ENCODE measurements around the gene TTC28. TPM values are rescaled to one million over a fixed set of nuclear protein-coding genes. Genes with fewer than 3 reads are reported as not detected.
"Not testable (repeated sequence)": the region's sequence is repeated elsewhere in the genome, so short reads cannot be mapped to it uniquely, and the experiment has no call there.

TTC28 gene
- total RNA-seq, 3 donors from 2014 or later: 9.6 to 32.3 (median 13.2) TPM

DNA sequence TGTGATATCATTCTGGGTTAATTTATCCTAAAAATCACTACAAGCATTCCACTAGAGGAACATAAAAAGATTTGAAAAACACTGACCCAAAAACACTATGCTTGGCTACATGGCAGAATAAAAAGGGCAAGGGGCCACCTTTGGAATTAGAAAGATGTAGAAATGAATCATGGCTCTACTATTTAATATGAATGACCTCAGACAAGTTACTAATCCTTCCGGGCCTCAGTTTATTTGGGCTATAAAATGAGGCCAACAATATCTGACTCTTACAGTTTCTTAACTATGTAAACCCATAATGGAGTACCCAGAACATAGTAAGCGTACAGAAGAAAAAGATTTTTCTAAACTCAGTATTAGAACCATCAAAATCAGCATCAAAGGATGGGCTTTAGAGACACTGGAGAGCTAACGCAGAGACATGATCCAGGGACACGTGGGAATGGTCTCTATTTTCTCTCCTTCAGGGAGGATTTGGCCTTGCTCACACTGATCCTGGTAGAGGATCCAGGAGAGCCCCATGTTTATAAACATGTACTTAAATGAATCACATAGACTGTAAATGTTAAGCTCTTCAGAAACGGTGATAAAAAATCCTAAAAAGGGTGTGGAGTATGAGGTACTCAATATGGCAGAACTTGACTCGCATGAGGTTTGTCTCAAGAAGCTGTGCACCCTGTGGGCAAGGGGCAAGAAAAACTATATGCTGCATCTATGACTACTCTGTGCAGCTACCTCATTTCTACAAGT is 472.2 kb downstream of the TTC28 start:
- DNase-seq (no peak), ATAC-seq (no peak)
- Histone ChIP-seq H3K36me3 (ENCODE audit: low read depth) (no peaks in the 10 kb centered on the region), H3K9me3 (no peaks in the 10 kb centered on the region), H3K4me1 (ENCODE audit: low read depth) (no peaks in the 10 kb centered on the region), H3K4me3 (no peak overlapping the region)
- intact Hi-C loops (cut with DNase I, micrococcal nuclease): no loop called here
- TF ChIP-seq, protein P1, sequence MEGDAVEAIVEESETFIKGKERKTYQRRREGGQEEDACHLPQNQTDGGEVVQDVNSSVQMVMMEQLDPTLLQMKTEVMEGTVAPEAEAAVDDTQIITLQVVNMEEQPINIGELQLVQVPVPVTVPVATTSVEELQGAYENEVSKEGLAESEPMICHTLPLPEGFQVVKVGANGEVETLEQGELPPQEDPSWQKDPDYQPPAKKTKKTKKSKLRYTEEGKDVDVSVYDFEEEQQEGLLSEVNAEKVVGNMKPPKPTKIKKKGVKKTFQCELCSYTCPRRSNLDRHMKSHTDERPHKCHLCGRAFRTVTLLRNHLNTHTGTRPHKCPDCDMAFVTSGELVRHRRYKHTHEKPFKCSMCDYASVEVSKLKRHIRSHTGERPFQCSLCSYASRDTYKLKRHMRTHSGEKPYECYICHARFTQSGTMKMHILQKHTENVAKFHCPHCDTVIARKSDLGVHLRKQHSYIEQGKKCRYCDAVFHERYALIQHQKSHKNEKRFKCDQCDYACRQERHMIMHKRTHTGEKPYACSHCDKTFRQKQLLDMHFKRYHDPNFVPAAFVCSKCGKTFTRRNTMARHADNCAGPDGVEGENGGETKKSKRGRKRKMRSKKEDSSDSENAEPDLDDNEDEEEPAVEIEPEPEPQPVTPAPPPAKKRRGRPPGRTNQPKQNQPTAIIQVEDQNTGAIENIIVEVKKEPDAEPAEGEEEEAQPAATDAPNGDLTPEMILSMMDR (IDR thresholded peaks at IDR 0.05): no peak

DNA sequence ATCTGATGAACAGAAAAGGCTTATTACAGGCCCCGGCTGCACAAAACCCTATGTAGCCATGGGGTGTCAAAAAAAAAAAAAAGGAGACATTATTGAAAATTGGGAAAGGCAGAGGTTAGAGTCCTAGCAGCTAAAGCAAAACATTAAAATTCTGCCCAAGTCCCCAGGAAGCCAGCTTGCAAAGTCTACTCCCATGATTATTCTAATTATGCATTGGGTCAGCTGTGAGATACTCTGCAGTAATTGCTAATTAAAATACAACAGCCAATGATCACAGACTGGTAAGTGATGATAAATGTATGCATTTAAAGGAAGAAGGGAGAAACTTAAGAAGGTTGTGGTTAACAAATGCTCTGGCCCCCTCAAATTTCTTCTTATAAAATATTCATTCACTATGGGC is 473.7 kb downstream of the TTC28 start:
- Histone ChIP-seq H3K9me3 (no peaks in the 10 kb centered on the region), H3K4me1 (ENCODE audit: low read depth) (no peaks in the 10 kb centered on the region), H3K4me3 (no peak overlapping the region), H3K36me3 (ENCODE audit: low read depth) (no peaks in the 10 kb centered on the region)
- intact Hi-C loops (cut with DNase I, micrococcal nuclease): no loop called here
- TF ChIP-seq, protein P1 (IDR thresholded peaks at IDR 0.05): no peak
- no peak for ATAC-seq
- no peak for DNase-seq

DNA sequence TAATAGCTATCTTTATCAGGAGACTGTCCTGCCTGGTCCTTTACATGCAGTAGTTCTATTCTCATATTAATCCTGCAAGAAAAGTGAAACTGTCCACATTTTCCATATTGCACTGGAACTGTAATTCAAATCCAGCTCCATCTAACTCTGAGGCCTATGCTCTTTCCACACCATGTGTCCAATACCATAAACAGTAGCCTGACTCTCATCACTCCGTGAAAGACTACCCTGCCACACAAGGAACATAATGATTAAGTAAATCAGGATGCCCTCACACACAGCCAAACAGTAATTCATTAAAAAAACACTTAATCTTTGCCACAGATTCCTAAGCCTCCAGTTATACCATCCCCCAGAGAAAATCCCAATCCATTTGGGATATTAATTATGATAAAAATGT is 475.3 kb downstream of the TTC28 start:
- ATAC-seq (no peak), DNase-seq (no peak)
- intact Hi-C loops (cut with DNase I, micrococcal nuclease): no loop called here
- Histone ChIP-seq H3K36me3 (ENCODE audit: low read depth) (no peaks in the 10 kb centered on the region), H3K4me3 (no peak overlapping the region), H3K4me1 (ENCODE audit: low read depth) (no peaks in the 10 kb centered on the region), H3K9me3 (no peaks in the 10 kb centered on the region)
- TF ChIP-seq, protein P1 (IDR thresholded peaks at IDR 0.05): no peak

DNA sequence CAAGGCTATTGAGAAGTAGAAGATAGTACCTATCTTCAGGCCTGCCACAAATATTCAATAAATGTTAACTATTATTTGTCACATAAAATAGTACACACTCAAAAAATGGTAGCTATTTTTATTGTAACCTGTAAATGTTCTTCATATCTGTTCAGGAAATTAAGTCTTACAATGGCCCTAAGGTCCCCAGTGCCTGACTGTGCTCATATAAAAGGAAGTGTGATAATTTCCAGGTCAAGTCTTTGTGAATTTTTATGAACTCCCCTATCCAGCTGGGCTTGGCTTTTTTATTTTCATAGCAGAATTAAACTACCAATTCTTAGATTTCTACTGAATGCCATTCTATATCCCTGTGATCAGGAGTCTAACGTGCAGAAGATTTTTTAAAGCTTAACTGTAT is 476.4 kb downstream of the TTC28 start:
- DNase-seq: no peak
- intact Hi-C loops (cut with DNase I, micrococcal nuclease): no loop called here
- Histone ChIP-seq H3K36me3 (ENCODE audit: low read depth) (no peaks in the 10 kb centered on the region), H3K4me1 (ENCODE audit: low read depth) (no peaks in the 10 kb centered on the region), H3K9me3 (no peaks in the 10 kb centered on the region), H3K4me3 (no peak overlapping the region)
- no peak for ATAC-seq
- TF ChIP-seq, protein P1 (IDR thresholded peaks at IDR 0.05): no peak

DNA sequence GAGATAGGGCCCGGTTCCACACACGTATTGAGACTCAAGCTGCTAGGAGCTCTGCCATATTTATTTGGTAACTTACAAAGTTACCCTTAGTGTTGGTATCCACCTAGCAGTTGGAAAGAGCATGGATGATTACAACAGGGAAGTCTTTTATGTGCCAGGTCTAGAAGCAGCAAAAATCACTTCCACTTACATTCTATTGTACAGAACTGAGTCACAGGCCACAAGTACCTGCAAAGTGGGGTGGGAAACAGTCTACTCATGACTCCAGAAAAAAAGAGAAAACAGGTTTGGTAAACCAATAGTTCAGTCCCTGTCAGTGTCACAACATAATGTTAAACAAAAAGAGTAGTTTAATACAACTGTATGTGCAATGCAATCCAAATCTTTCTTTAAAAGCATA is 480.9 kb downstream of the TTC28 start:
- intact Hi-C loops (cut with DNase I, micrococcal nuclease): no loop called here
- no peak for DNase-seq
- H3K36me3 ChIP-seq (ENCODE audit: low read depth): no peaks in the 10 kb centered on the region
- TF ChIP-seq, protein P1 (IDR thresholded peaks at IDR 0.05): no peak
- no peak for ATAC-seq
- no peaks in the 10 kb centered on the region for H3K9me3 ChIP-seq
- no peaks in the 10 kb centered on the region for H3K4me1 ChIP-seq (ENCODE audit: low read depth)
- no peak overlapping the region for H3K4me3 ChIP-seq

DNA sequence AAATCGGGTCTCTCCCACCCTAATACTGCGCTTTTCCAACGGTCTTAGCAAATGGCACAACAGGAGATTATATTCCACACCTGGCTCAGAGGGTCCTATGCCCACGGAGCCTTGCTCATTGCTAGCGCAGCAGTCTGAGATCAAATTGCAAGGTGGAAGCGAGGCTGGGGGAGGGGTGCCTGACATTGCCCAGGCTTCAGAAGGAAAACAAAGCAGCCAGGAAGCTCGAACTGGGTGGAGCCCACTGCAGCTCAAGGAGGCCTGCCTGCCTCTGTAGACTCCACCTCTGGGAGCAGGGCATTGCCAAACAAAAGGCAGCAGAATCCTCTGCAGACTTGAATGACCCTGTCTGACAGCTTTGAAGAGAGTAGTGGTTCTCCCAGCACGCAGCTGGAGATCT is 488.1 kb downstream of the TTC28 start:
- H3K4me3 ChIP-seq; H3K4me1 ChIP-seq (ENCODE audit: low read depth); DNase-seq; H3K36me3 ChIP-seq (ENCODE audit: low read depth); ATAC-seq; H3K9me3 ChIP-seq; intact Hi-C loops (cut with DNase I, micrococcal nuclease): not testable (repeated sequence)

All from mucosa of descending colon (tissue), 3 donors.